Spleen (tissue), 11 donors: Measurements from ENCODE around the gene MSANTD2. TPM values are rescaled to one million over a fixed set of nuclear protein-coding genes. Genes with fewer than 3 reads are reported as not detected.

Source experiments
- DNase-seq: peaks from one replicate; pipeline ENCODE4 v3.0.0-alpha.2; 2020
- H3K27ac ChIP-seq, 8 donors: fragments of 200-600 bp; sonication (generic) in 7 of 8; 1 replicate in 4 of 8; 2 replicates in 4 of 8; pipeline versions ENCODE4 v1.5.0 to v1.8.0; 2016 to 2021; ENCODE audit warnings: inconsistent platforms in 4 of 8, mild to moderate bottlenecking in 4 of 8, moderate library complexity in 1 of 8
- H3K27me3 ChIP-seq, 7 donors: fragments of 200-600 bp; sonication (generic) in 6 of 7; replicated peaks in 1 of 7; 1 replicate in 4 of 7; 2 replicates in 3 of 7; pipeline versions ENCODE4 v1.5.0 to v1.8.0; 2016 to 2021; ENCODE audit warnings: inconsistent platforms in 3 of 7, mild to moderate bottlenecking in 1 of 7
- H3K36me3 ChIP-seq, 6 donors: fragments of 200-600 bp; sonication (generic) in 5 of 6; 1 replicate in 4 of 6; 2 replicates in 2 of 6; pipeline versions ENCODE4 v1.5.0 to v1.8.0; 2016 to 2021; ENCODE audit warnings: inconsistent platforms in 2 of 6
- H3K4me1 ChIP-seq, 6 donors: fragments of 200-600 bp; sonication (generic) in 5 of 6; 1 replicate in 3 of 6; 2 replicates in 3 of 6; pipeline versions ENCODE4 v1.5.0 to v1.8.0; 2016 to 2021; ENCODE audit warnings: inconsistent platforms in 3 of 6
- H3K4me3 ChIP-seq, 8 donors: fragments of 200-600 bp; sonication (generic) in 7 of 8; 1 replicate in 4 of 8; 2 replicates in 4 of 8; pipeline versions ENCODE4 v1.5.0 to v1.8.0; 2016 to 2021; ENCODE audit warnings: inconsistent platforms in 4 of 8, mild to moderate bottlenecking in 4 of 8, moderate library complexity in 2 of 8
- H3K9me3 ChIP-seq, 8 donors: fragments of 200-600 bp; sonication (generic) in 7 of 8; 1 replicate in 4 of 8; 2 replicates in 4 of 8; pipeline versions ENCODE4 v1.5.0 to v1.8.0; 2016 to 2021; ENCODE audit warnings: inconsistent platforms in 4 of 8
- CTCF ChIP-seq, 11 experiments: fragments of 200-600 bp in 7 of 11; fragments of 450-650 bp in 4 of 11; sonication (generic) in 4 of 11; IDR thresholded peaks in 8 of 11; conservative IDR thresholded peaks in 3 of 11; 1 replicate in 7 of 11; 2 replicates in 4 of 11; pipeline versions ENCODE4 v1.4.0 to v1.8.0; 2016 to 2021; ENCODE audit warnings: antibody characterized with exemption in 11 of 11, inconsistent platforms in 4 of 11, mild to moderate bottlenecking in 1 of 11
- POLR2A ChIP-seq, 3 donors: fragments of 450-650 bp; IDR thresholded peaks; one replicate each; pipeline ENCODE4 v1.5.1; 2017; ENCODE audit warnings: antibody characterized with exemption in 3 of 3, mild to moderate bottlenecking in 1 of 3
- POLR2AphosphoS5 ChIP-seq, 3 donors: sonication (generic); formaldehyde crosslinking; IDR thresholded peaks; one replicate each; pipeline ENCODE4 v1.5.1; 2017; ENCODE audit warnings: antibody characterized with exemption in 3 of 3
- WGBS, 5 donors: extraction: QIAGEN DNeasy Blood & Tissue Kit in 3 of 5; methylation state at CpG; one replicate each; pipeline versions ENCODE4 v1.1.5 to v1.1.7; 2013 to 2018; 5-methylcytosine and 5-hydroxymethylcytosine counted together
- intact Hi-C: fragments of 100-400 bp; cut with DNase I; formaldehyde crosslinking; loops from one replicate; pipeline ENCODE4 v1.15.0; 2023; ENCODE audit warnings: low total_unique reads
- polyA plus RNA-seq, 3 donors: library from polyadenylated mRNA; stranded (reverse); fragments of 200-250 nt; gene quantifications; one replicate each; pipeline ENCODE4 v1.2.1, GENCODE V29; 2013
- total RNA-seq, 7 donors: library from RNA; depleted of rRNA in 3 of 7; stranded (reverse); fragments of >200 nt in 3 of 7; fragmentation: NEBNext Ultra II Directional in 4 of 7; extraction: Animal tissue kit (Norgen Biotek cat#: 25700) in 4 of 7; gene quantifications; one replicate each; pipeline versions ENCODE4 v1.1.0 to v1.2.1, GENCODE V29; 2016 to 2021
- donor health status: healthy with polysubstance abuse.
- donor health status: DM: no; HTN: no; CAD: no; lungs with moderate emphysema.
- donor health status: DM: no; HTN: no; CAD: no.
- donor health status: Bipolar disorder and iron deficiency.
- donor health status: healthy.
- donor health status: DM: no; HTN: no; CAD: no.
- donor health status: DM: yes; HTN: yes; CAD: no.

The MSANTD2 gene
- total and polyA plus RNA-seq, 10 donors: 9.5 to 25.8 (median 18.8) TPM

GRCh38 chr11:124747406-124748099, 52.7 kb downstream of the MSANTD2 start:
- no peak for TF ChIP-seq CTCF (IDR thresholded peaks at IDR 0.05 in 8 of 11, conservative IDR thresholded peaks at IDR 0.05 in 3 of 11)
- TF ChIP-seq POLR2A (IDR thresholded peaks at IDR 0.05): no peak
- TF ChIP-seq POLR2AphosphoS5 (IDR thresholded peaks at IDR 0.05): no peak
- no peak for DNase-seq
- Histone ChIP-seq H3K4me3 (peak overlapping the region in 1 of 8 donors; percentile 80), H3K4me1 (peaks cover 0 to 71% (median 56%) of the 10 kb centered on the region in 6 donors), H3K9me3 (no peaks in the 10 kb centered on the region), H3K27me3 (peaks cover 0 to 19% (median 0%) of the 10 kb centered on the region in 7 donors), H3K27ac (peak overlapping the region in 7 of 8 donors; percentile 7 to 91 (median 85)), H3K36me3 (no peaks in the 10 kb centered on the region)
- intact Hi-C loops: no loop called here
- 72 to 84% (median 78%) methylated on average over 14 of the region's 14 CpGs for WGBS, 5 donors

DNA sequence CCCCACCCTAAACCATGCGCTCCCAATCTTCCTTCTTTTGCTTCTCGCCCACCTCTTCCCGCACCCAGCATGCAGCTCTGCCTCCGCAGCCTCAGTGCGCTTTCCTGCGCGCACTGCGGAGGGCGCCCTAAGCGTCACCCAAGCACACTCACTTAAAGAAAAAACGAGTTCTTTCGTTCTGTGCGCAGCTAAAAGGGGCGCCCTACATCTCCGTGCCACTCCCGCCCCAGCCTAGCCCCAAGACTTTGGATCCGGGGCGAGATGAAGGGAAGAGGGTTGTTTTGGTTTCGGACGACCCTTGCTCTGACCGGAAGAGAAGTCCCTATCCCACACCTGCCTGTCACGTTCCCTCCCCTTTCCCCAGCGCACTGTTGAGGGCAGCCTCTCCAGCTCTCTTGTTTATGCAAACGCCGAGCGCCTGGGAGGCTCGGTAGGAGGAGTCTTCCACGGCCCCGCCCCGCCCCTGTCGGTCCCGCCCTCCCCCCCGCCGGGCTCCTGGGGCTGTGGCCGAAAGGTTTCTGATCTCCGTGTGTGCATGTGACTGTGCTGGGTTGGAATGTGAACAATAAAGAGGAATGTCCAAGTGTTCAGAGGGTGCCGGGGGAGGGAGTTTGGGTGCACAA, 53.5 kb downstream of the MSANTD2 start:
- 2 to 5% (median 3%) methylated on average over 34 to 37 of the region's 37 CpGs for WGBS, 5 donors
- Histone ChIP-seq H3K27ac (peak overlapping the region; percentile 70 to 91 (median 84)), H3K36me3 (no peaks in the 10 kb centered on the region), H3K4me1 (peaks cover 0 to 63% (median 49%) of the 10 kb centered on the region in 6 donors), H3K9me3 (no peaks in the 10 kb centered on the region), H3K27me3 (peaks cover 0 to 16% (median 0%) of the 10 kb centered on the region in 7 donors), H3K4me3 (peak overlapping the region; percentile 52 to 80 (median 60))
- TF ChIP-seq POLR2A (IDR thresholded peaks at IDR 0.05) (peak in 1 of 3 donors; percentile 68), CTCF (IDR thresholded peaks at IDR 0.05 in 8 of 11, conservative IDR thresholded peaks at IDR 0.05 in 3 of 11) (peak in 10 of 11 experiments; percentile 41 to 68 (median 56)), POLR2AphosphoS5 (IDR thresholded peaks at IDR 0.05) (peak; percentile 77 to 89 (median 89))
- intact Hi-C loops: no loop called here
- peak; percentile 93 for DNase-seq

GRCh38 chr11:124745835-124746620, 54.2 kb downstream of the MSANTD2 start:
- 11 to 16% (median 14%) methylated on average over 28 to 41 of the region's 41 CpGs for WGBS, 5 donors
- H3K27ac ChIP-seq: peak overlapping the region; percentile 70 to 91 (median 84)
- DNase-seq: peak; percentile 89
- H3K27me3 ChIP-seq: peaks cover 0 to 15% (median 0%) of the 10 kb centered on the region in 7 donors
- intact Hi-C loops: no loop called here
- TF ChIP-seq POLR2AphosphoS5 (IDR thresholded peaks at IDR 0.05) (no peak), POLR2A (IDR thresholded peaks at IDR 0.05) (no peak), CTCF (IDR thresholded peaks at IDR 0.05 in 8 of 11, conservative IDR thresholded peaks at IDR 0.05 in 3 of 11) (peak in 1 of 11 experiments; percentile 23)
- no peaks in the 10 kb centered on the region for H3K36me3 ChIP-seq
- H3K9me3 ChIP-seq: no peaks in the 10 kb centered on the region
- peak overlapping the region; percentile 52 to 80 (median 60) for H3K4me3 ChIP-seq
- H3K4me1 ChIP-seq: peaks cover 0 to 64% (median 46%) of the 10 kb centered on the region in 6 donors
